H9 (cell line): ENCODE results near the gene EOGT. TPM values are rescaled to one million over a fixed set of nuclear protein-coding genes. Genes with fewer than 3 reads are reported as not detected.

Source experiments
- DNase-seq: peaks from one replicate; pipeline ENCODE4 v3.0.0-alpha.2; 2017
- H2AFZ ChIP-seq: one replicate; pipeline ENCODE4 v1.6.1; 2013; ENCODE audit warnings: mild to moderate bottlenecking, low read length, control low read depth, moderate library complexity
- H2AK5ac ChIP-seq: 2 replicates; pipeline ENCODE4 v1.6.1; 2013; ENCODE audit warnings: low read length, control low read depth, mixed read lengths; ENCODE audit not compliant: insufficient read length
- H2BK120ac ChIP-seq: one replicate; pipeline ENCODE4 v1.6.1; 2013; ENCODE audit warnings: low read depth, mild to moderate bottlenecking, low read length, control low read depth, inconsistent platforms; ENCODE audit not compliant: poor library complexity, severe bottlenecking
- H2BK12ac ChIP-seq: 2 replicates; pipeline ENCODE4 v1.6.1; 2013; ENCODE audit warnings: low read length, control low read depth, mixed read lengths, low read depth; ENCODE audit not compliant: insufficient read length
- H2BK15ac ChIP-seq: 2 replicates; pipeline ENCODE4 v1.6.1; 2013; ENCODE audit warnings: low read depth, low read length, control low read depth
- H2BK20ac ChIP-seq: one replicate; pipeline ENCODE4 v1.6.1; 2013; ENCODE audit warnings: low read depth, mild to moderate bottlenecking, low read length, control low read depth, inconsistent platforms; ENCODE audit not compliant: poor library complexity, severe bottlenecking
- H2BK5ac ChIP-seq: 2 replicates; pipeline ENCODE4 v1.6.1; 2013; ENCODE audit warnings: low read length, control low read depth, mixed read lengths; ENCODE audit not compliant: insufficient read length
- H3K14ac ChIP-seq: 2 replicates; pipeline ENCODE4 v1.6.1; 2013; ENCODE audit warnings: low read length, control low read depth; ENCODE audit not compliant: insufficient read depth
- H3K18ac ChIP-seq: 2 replicates; pipeline ENCODE4 v1.6.1; 2013; ENCODE audit warnings: low read depth, mild to moderate bottlenecking, mixed read lengths, low read length, control low read depth; ENCODE audit not compliant: insufficient read length
- H3K23ac ChIP-seq: 2 replicates; pipeline ENCODE4 v1.6.1; 2013; ENCODE audit warnings: low read length, control low read depth, mixed read lengths, low read depth; ENCODE audit not compliant: insufficient read length
- H3K23me2 ChIP-seq: 2 replicates; pipeline ENCODE4 v1.6.1; 2013; ENCODE audit warnings: low read depth, mild to moderate bottlenecking, mixed read lengths, low read length, control low read depth; ENCODE audit not compliant: insufficient read length, poor library complexity, severe bottlenecking
- H3K27ac ChIP-seq: 2 replicates; pipeline ENCODE4 v1.5.1; 2013; ENCODE audit warnings: low read length, control low read depth, mixed read lengths, low read depth; ENCODE audit not compliant: insufficient read length
- H3K27me3 ChIP-seq: 2 replicates; pipeline ENCODE4 v1.6.1; 2013; ENCODE audit warnings: low read length, control low read depth, inconsistent platforms; ENCODE audit not compliant: insufficient read depth
- H3K4ac ChIP-seq: 2 replicates; pipeline ENCODE4 v1.6.1; 2013; ENCODE audit warnings: low read depth, mild to moderate bottlenecking, control low read depth, inconsistent platforms, low read length, moderate library complexity
- H3K4me1 ChIP-seq: 2 replicates; pipeline ENCODE4 v1.6.1; 2013; ENCODE audit warnings: low read length, control low read depth, inconsistent platforms; ENCODE audit not compliant: insufficient read depth
- H3K4me2 ChIP-seq: 2 replicates; pipeline ENCODE4 v1.6.1; 2013; ENCODE audit warnings: low read length, control low read depth, mixed read lengths; ENCODE audit not compliant: insufficient read length, insufficient read depth
- H3K56ac ChIP-seq: 2 replicates; pipeline ENCODE4 v1.6.1; 2013; ENCODE audit warnings: low read depth, mild to moderate bottlenecking, mixed read lengths, low read length, control low read depth; ENCODE audit not compliant: insufficient read length
- H3K79me1 ChIP-seq: 2 replicates; pipeline ENCODE4 v1.6.1; 2013; ENCODE audit warnings: low read depth, mild to moderate bottlenecking, moderate library complexity, low read length, control low read depth, inconsistent platforms; ENCODE audit not compliant: insufficient read depth, poor library complexity, severe bottlenecking
- H3K79me2 ChIP-seq: 2 replicates; pipeline ENCODE4 v1.6.1; 2013; ENCODE audit warnings: low read length, control low read depth, inconsistent platforms; ENCODE audit not compliant: insufficient read depth
- H3K9ac ChIP-seq: 2 replicates; pipeline ENCODE4 v1.6.1; 2013; ENCODE audit warnings: low read length, control low read depth, mixed read lengths; ENCODE audit not compliant: insufficient read length; ENCODE audit errors: extremely low read depth
- H3K9me3 ChIP-seq: one replicate; pipeline ENCODE4 v1.6.1; 2013; ENCODE audit warnings: low read depth, low read length, inconsistent platforms; ENCODE audit not compliant: control insufficient read depth
- H3T11ph ChIP-seq: one replicate; pipeline ENCODE4 v1.6.1; 2013; ENCODE audit warnings: mild to moderate bottlenecking, low read length, control low read depth, inconsistent platforms
- H4K20me1 ChIP-seq: one replicate; pipeline ENCODE4 v1.6.1; 2013; ENCODE audit not compliant: control insufficient read depth, insufficient read length, insufficient read depth
- H4K5ac ChIP-seq: 2 replicates; pipeline ENCODE4 v1.6.1; 2013; ENCODE audit warnings: low read depth, mild to moderate bottlenecking, mixed read lengths, low read length, control low read depth; ENCODE audit not compliant: insufficient read length
- H4K8ac ChIP-seq: replicated peaks from 2 replicates; pipeline ENCODE4 v1.6.1; 2013; ENCODE audit warnings: low read length, control low read depth, mixed read lengths, low read depth; ENCODE audit not compliant: insufficient read length
- H4K91ac ChIP-seq: 2 replicates; pipeline ENCODE4 v1.6.1; 2013; ENCODE audit warnings: low read depth, mild to moderate bottlenecking, moderate library complexity, mixed read lengths, low read length, control low read depth; ENCODE audit not compliant: insufficient read length
- H3K27ac Mint-ChIP-seq, 3 experiments: 2 replicates in 2 of 3; 3 replicates in 1 of 3; pipeline ENCODE4 v1.8.0; 2020 to 2021; ENCODE audit warnings: mixed read lengths in 3 of 3, mild to moderate bottlenecking in 1 of 3, moderate library complexity in 1 of 3
- H3K27me3 Mint-ChIP-seq: 2 replicates; pipeline ENCODE4 v1.8.0; 2021; ENCODE audit warnings: low read depth, mild to moderate bottlenecking, moderate library complexity, mixed read lengths
- H3K36me3 Mint-ChIP-seq, 3 experiments: 2 replicates in 2 of 3; 3 replicates in 1 of 3; pipeline ENCODE4 v1.8.0; 2020 to 2021; ENCODE audit warnings: low read depth in 3 of 3, mixed read lengths in 3 of 3; ENCODE audit not compliant: insufficient read depth in 1 of 3
- H3K4me1 Mint-ChIP-seq, 2 experiments: 2 replicates each; pipeline ENCODE4 v1.8.0; 2020; ENCODE audit warnings: mixed read lengths in 2 of 2
- H3K4me3 Mint-ChIP-seq, 2 experiments: 2 replicates in 1 of 2; 3 replicates in 1 of 2; pipeline ENCODE4 v1.8.0; 2020 to 2021; ENCODE audit warnings: mild to moderate bottlenecking in 2 of 2, mixed read lengths in 2 of 2, moderate library complexity in 1 of 2
- H3K9me3 Mint-ChIP-seq, 2 experiments: 2 replicates in 1 of 2; 3 replicates in 1 of 2; pipeline ENCODE4 v1.8.0; 2020; ENCODE audit warnings: mild to moderate bottlenecking in 2 of 2, mixed read lengths in 2 of 2, moderate library complexity in 1 of 2
- CTCF ChIP-seq: fragments of 200-600 bp; sonication (generic); conservative IDR thresholded peaks from 3 replicates; pipeline ENCODE4 v1.8.0; 2021; ENCODE audit warnings: antibody characterized with exemption, mild to moderate bottlenecking
- WGBS: extraction: QIAGEN DNeasy Blood & Tissue Kit; methylation state at CpG from one replicate; pipeline ENCODE4 v1.1.7; 2013; ENCODE audit warnings: missing lambda C conversion rate, low lambda C conversion rate, mixed read lengths; ENCODE audit not compliant: insufficient read length; ENCODE audit errors: extremely low coverage; 5-methylcytosine and 5-hydroxymethylcytosine counted together
- total RNA-seq: library from RNA; stranded (reverse); gene quantifications from 2 replicates; pipeline ENCODE4 v1.2.1, GENCODE V29; 2021

The EOGT gene
- total RNA-seq, 1 experiment from 2014 or later, result 30.5 TPM

- Histone ChIP-seq H2BK5ac (no peak overlapping the region), H4K20me1 (no peaks in the 10 kb centered on the region), H3K79me1 (no peaks in the 10 kb centered on the region), H4K8ac (no peak overlapping the region), H2BK120ac (no peak overlapping the region), H2BK12ac (no peak overlapping the region), H3K27ac (no peak overlapping the region), H3K9ac (peak overlapping the region; percentile 33), H3K79me2 (no peaks in the 10 kb centered on the region), H4K5ac (no peak overlapping the region), H2AK5ac (no peak overlapping the region), H3T11ph (no peak overlapping the region), H4K91ac (no peak overlapping the region), H2BK20ac (no peak overlapping the region), H3K18ac (peak overlapping the region; percentile 77), H3K14ac (peak overlapping the region; percentile 58; the same call in 1 of the 2 replicates), H2BK15ac (no peak overlapping the region), H3K9me3 (no peaks in the 10 kb centered on the region), H3K4me2 (peak overlapping the region; percentile 67), H3K27me3 (no peaks in the 10 kb centered on the region), H3K23ac (no peak overlapping the region), H3K23me2 (peaks cover 4% of the 10 kb centered on the region), H2AFZ (no peak overlapping the region), H3K4me1 (peaks cover 11% of the 10 kb centered on the region; the same call in 1 of the 2 replicates), H3K56ac (no peak overlapping the region), H3K4ac (no peak overlapping the region)
- no peaks in the 10 kb centered on the region for H3K27me3 Mint-ChIP-seq
- peak; percentile 63 for DNase-seq
- peak overlapping the region; percentile 72 to 82 for H3K4me3 Mint-ChIP-seq
- peak overlapping the region in 2 of 3 experiments; percentile 65 to 66; a peak in 3 of 7 replicates for H3K27ac Mint-ChIP-seq
- peaks cover 4 to 16% (median 9%) of the 10 kb centered on the region in 3 experiments for H3K36me3 Mint-ChIP-seq
- 0 out of 5 replicates have a peak, but pooled peaks cover 0 to 3% of the 10 kb centered on the region in 2 experiments for H3K9me3 Mint-ChIP-seq
- H3K4me1 Mint-ChIP-seq, result peaks cover 57 to 58% of the 10 kb centered on the region in 2 experiments
- TF ChIP-seq CTCF, result no peak
- WGBS, result no CpG with 5 or more reads among the region's 22 CpGs
Observed at GRCh38 chr3:69012100-69012799, 1.2 kb downstream of the EOGT start.
